RWPE2 (cell line): Measurements from ENCODE around the gene GPATCH4.

Experiments
- ATAC-seq: fragments of 200-7000 bp; cut with Tn5 transposase; 3 replicates; pipeline ENCODE4 v1.9.1; 2021; ENCODE audit warnings: low read depth
- DNase-seq: peaks from one replicate; pipeline ENCODE4 v3.0.0-alpha.2; 2020; ENCODE audit warnings: low spot score
- H3K27ac ChIP-seq: fragments of 450-650 bp; 2 replicates; pipeline ENCODE4 v1.5.1; 2017; ENCODE audit warnings: mild to moderate bottlenecking; ENCODE audit not compliant: poor library complexity, severe bottlenecking
- H3K27me3 ChIP-seq: fragments of 250-450 bp; sonication (Bioruptor Pico); 2 replicates; pipeline ENCODE4 v1.5.1; 2021; ENCODE audit warnings: mild to moderate bottlenecking, moderate library complexity; ENCODE audit not compliant: insufficient read depth, poor library complexity, severe bottlenecking
- H3K36me3 ChIP-seq: fragments of 250-450 bp; sonication (Bioruptor Pico); 2 replicates; pipeline ENCODE4 v1.5.1; 2020; ENCODE audit warnings: low read depth, mild to moderate bottlenecking, moderate library complexity
- H3K4me1 ChIP-seq: fragments of 250-450 bp; sonication (Bioruptor Pico); 2 replicates; pipeline ENCODE4 v1.5.1; 2021; ENCODE audit warnings: mild to moderate bottlenecking, moderate library complexity; ENCODE audit not compliant: insufficient read depth, poor library complexity, severe bottlenecking
- H3K4me3 ChIP-seq: fragments of 250-450 bp; sonication (Bioruptor Pico); 2 replicates; pipeline ENCODE4 v1.5.1; 2021; ENCODE audit warnings: mild to moderate bottlenecking, moderate library complexity; ENCODE audit not compliant: severe bottlenecking
- H3K9me3 ChIP-seq: fragments of 250-450 bp; sonication (Bioruptor Pico); 2 replicates; pipeline ENCODE4 v1.5.1; 2021; ENCODE audit warnings: mild to moderate bottlenecking, moderate library complexity; ENCODE audit not compliant: severe bottlenecking
- TF ChIP-seq, protein P1 (sequence below): fragments of 450-650 bp; IDR thresholded peaks from one replicate; pipeline ENCODE4 v1.5.1; 2017; ENCODE audit warnings: mild to moderate bottlenecking, moderate library complexity; ENCODE audit not compliant: poor library complexity, severe bottlenecking

GPATCH4 gene

DNA sequence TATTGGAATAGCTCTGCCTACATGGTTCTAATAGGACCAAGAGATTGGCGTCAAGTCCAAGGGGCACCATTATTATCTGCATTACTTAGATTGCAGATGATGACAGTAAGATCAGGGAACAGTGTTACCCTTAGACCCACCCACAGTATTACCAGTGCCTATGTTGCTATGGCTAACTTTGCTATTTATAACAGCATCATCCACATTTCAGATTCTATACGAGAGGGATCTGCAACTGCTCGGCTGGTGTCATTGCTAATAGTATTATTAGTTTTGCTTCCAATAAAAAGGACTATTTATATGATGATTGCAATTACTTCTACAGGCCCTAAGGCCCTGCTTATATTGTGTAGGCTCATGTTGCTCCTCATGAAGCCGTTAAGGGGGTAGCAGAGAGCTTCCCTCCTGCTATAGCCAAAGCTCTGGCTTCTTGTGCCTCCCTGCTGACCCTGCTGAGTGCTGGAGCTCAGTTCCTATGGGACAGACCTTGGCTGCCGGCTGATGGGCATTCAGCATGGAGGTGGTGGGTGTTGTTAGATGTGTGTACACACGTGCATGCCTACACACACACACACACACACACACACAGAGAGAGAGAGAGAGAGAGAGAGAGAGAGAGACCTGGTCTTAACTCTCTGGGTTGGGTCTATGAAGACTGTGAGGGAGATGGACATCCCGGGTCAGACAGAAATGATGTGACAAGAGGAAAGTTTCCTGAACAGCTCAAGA, 41.9 kb upstream of the GPATCH4 start:
- DNase-seq = no peak
- no peak for ATAC-seq
- peaks cover 88% of the 10 kb centered on the region for H3K27me3 ChIP-seq
- H3K4me1 ChIP-seq = no peaks in the 10 kb centered on the region
- TF ChIP-seq, protein P1, sequence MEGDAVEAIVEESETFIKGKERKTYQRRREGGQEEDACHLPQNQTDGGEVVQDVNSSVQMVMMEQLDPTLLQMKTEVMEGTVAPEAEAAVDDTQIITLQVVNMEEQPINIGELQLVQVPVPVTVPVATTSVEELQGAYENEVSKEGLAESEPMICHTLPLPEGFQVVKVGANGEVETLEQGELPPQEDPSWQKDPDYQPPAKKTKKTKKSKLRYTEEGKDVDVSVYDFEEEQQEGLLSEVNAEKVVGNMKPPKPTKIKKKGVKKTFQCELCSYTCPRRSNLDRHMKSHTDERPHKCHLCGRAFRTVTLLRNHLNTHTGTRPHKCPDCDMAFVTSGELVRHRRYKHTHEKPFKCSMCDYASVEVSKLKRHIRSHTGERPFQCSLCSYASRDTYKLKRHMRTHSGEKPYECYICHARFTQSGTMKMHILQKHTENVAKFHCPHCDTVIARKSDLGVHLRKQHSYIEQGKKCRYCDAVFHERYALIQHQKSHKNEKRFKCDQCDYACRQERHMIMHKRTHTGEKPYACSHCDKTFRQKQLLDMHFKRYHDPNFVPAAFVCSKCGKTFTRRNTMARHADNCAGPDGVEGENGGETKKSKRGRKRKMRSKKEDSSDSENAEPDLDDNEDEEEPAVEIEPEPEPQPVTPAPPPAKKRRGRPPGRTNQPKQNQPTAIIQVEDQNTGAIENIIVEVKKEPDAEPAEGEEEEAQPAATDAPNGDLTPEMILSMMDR = no peak
- no peaks in the 10 kb centered on the region for H3K36me3 ChIP-seq
- no peak overlapping the region for H3K27ac ChIP-seq
- H3K4me3 ChIP-seq = no peak overlapping the region
- H3K9me3 ChIP-seq = no peaks in the 10 kb centered on the region

DNA sequence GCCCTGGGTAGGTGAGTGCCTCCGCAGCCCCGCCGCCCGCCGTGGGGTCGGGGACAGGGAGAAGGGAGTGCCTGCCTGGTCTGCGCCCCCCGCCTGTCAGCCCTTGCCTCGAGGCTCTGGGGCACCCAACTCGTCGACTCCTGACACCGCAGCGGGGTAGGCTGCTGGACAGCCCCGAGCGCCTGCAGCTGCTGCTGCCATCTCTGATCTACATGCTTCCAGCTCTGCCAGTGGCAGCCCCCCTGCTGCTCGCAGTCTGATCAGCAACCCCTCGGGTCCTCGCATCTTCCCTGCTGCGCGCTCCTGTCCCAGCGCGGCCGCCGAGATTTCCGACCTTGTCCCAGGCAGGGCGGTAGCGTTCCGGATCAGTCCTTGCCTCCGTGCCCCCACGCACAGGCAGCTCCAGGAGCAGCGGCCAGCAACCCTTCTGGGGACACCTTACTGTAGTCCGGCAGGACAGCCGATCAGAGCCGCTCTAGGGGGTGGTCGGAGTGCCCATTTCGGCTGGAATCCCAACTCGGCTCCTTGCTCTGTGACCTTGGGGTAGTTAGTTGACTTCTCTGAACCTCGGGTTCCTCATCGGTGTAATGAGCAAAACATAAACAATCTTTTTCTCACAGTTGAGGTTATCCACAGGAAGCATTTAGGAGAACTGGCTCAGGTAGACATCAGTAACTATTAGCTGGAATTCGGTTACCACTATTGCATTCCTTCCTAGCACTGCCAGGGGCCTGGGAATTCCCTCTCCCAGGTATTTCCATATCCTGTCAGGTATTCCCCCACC, 41.2 kb upstream of the GPATCH4 start:
- DNase-seq (no peak), ATAC-seq (no peak)
- Histone ChIP-seq H3K27ac (no peak overlapping the region), H3K36me3 (no peaks in the 10 kb centered on the region), H3K4me1 (no peaks in the 10 kb centered on the region), H3K9me3 (no peaks in the 10 kb centered on the region), H3K4me3 (no peak overlapping the region), H3K27me3 (peaks cover 95% of the 10 kb centered on the region)
- TF ChIP-seq, protein P1 = no peak

DNA sequence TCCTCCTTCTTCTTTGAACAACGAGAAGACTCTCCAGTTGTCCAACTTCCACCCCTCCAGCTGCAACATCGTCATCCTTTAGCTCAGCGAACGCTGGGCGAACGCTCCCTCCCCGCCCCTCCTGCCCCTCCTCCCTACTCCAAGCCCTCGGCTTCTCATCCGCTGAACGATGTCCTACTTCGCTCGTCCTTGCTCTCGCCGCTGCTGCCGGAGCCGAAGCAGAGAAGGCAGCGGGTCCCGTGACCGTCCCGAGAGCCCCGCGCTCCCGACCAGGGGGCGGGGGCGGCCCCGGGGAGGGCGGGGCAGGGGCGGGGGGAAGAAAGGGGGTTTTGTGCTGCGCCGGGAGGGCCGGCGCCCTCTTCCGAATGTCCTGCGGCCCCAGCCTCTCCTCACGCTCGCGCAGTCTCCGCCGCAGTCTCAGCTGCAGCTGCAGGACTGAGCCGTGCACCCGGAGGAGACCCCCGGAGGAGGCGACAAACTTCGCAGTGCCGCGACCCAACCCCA, 40.5 kb upstream of the GPATCH4 start, which contains the start of gene BCAN:
Gene BCAN, plus strand, starts transcription at position 357 of the 504 bp plus-strand sequence. CDS start 3,938 bp downstream, outside the sequence.
- TF ChIP-seq, protein P1 = no peak
- Histone ChIP-seq H3K27ac (no peak within 1 kb of the TSS), H3K36me3 (no peaks in the 10 kb centered on the region), H3K27me3 (peaks cover 94% of the 10 kb centered on the region), H3K4me3 (no peak within 1 kb of the TSS), H3K4me1 (no peaks in the 10 kb centered on the region), H3K9me3 (no peaks in the 10 kb centered on the region)
- ATAC-seq (peak; percentile 17; the same call in 2 of the 3 replicates), DNase-seq (no peak)

DNA sequence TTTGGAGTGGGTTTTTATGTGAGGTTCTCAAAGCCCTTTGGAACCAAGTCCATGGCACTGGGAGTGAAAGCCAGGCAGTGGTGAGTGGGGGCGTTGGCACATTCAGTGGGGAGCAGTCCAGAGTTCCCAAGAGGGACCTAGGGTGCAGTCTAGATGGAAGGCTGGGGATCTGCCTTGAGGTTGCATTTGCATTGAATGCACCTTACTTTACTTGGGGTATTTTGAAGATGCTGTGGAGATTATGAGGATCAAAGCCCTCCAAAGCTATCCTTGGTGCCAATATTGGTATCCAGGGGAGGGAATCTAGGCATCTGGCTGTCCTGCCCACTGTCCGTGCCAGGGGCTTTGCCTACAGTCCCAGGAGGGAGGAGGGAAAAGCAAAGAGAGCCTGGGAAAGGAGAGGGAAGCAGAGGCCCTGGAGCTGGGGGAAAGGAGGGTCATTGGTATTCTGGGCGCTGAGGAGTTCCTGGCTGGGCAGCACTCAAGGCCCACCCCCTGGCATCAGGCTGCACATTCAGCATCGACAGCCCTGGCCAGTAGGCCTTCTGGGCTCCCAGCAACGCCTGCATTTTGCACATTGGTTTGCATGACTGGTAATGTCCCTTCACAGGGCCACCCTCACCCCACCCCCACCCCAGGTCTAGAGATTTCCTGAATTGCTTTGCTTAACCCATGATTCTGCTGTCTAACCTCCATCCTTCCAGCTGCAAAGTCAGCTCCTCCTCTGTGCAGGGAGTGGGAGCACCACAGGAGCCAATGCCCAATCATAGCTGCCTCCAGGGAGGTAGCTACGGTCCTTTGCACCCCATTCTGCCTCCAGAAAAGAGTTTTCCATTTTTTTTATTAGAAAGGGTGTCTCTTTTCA, 39.8 kb upstream of the GPATCH4 start:
- Histone ChIP-seq H3K27ac (no peak overlapping the region), H3K4me1 (no peaks in the 10 kb centered on the region), H3K27me3 (peaks cover 96% of the 10 kb centered on the region), H3K36me3 (no peaks in the 10 kb centered on the region), H3K4me3 (no peak overlapping the region), H3K9me3 (no peaks in the 10 kb centered on the region)
- TF ChIP-seq, protein P1 = no peak
- DNase-seq (no peak), ATAC-seq (no peak)
